Caki2 (cell line): ENCODE measurements around the gene ANKRD44. TPM values are rescaled to one million over a fixed set of nuclear protein-coding genes. Genes with fewer than 3 reads are reported as not detected.
A peak's percentile ranks its signal among the peaks of the same experiment; 100 is the strongest.

Experiments used
- DNase-seq: peaks from one replicate; pipeline ENCODE4 v3.0.0-alpha.2; 2015; ENCODE audit warnings: low read depth
- in situ Hi-C: cut with HindIII; loops from 2 replicates; pipeline ENCODE4 v1.10.0; 2016; ENCODE audit warnings: low sequenced_read_pairs, low pct_unique_long_range_greater_than_20kb, mixed read lengths
- total RNA-seq: library from RNA; depleted of rRNA; stranded (reverse); fragments of >200 nt; shearing (Covaris generic); gene quantifications from 2 replicates; pipeline ENCODE4 v1.2.3, GENCODE V29; 2014; ENCODE audit warnings: low replicate concordance

ANKRD44 gene
- total RNA-seq, 1 experiment from 2014 or later = 26.1 TPM

DNA sequence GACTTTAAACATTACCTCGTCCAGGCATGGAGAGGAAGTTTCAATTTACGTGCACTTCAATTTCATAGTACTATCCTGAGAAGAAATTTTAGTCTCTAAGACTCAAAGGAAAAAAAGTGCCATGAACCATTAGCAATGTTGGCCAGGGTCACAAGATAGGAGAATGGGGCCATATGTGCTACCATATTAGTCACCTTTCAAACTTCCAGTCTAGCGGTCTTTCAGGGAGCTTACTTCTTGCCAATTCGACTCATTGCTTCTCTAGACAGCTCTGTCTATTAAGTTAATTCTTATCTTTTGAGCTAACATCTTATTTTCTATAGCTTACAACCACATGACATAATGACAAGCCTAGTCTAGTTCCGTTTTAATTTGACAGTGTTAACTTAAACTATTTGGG is 129.1 kb downstream of the ANKRD44 start:
- no peak for DNase-seq
- in situ Hi-C loops = no loop called here

DNA sequence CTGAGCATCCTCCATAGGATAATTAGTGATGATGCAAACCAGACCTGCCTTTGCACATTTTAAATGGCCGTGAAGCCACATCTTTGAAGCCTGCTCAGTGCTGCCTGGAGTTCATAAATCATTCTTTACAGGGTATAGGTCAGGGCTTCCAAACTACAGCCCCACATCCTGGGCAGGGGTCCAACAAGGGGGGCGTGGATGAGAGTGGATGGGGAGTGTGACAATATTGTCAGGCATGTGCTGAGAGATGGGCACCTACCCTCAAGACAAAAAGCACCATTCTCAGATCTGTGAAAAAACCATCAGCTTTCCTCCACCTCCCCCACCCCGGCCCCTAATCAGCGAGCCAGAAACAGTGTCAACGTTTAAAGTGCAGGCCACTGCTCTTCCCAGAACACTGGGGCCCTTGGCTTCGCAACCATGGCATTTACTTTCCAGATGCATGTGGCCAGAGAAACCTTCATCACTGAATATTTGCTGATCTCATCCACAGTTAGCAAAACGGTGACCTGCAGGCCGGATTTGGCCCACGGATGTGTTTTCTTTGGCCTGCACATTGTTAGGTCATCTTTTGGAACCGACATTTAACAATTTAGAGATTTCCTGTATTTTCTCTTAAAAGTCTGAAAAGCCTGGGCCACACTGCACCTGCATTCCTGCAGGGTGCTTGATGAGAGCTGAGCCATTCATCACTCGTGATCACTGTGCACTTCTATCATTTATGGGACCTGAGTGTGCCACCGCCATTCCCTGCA is 130.7 kb downstream of the ANKRD44 start:
- in situ Hi-C loops = no loop called here
- peak; percentile 98 for DNase-seq

DNA sequence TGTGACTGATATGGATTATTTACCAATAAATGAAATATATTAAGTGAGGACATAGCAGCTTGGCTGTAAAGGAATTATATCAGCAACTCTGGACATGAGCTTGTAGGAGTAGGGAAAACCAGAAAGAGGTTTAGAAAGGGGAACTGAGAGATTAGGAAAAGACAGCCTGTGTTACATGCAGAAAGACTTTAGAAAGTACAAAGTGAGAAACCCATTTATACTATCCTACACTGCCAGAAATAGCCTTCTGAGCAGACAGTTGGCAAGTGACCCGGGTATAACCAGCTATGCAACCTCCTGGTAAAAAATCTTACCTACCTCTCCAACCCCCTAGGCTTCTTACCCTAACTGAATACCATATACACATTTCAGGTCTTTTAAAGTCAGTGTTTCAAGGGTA is 134.1 kb downstream of the ANKRD44 start:
- in situ Hi-C loops = no loop called here

DNA sequence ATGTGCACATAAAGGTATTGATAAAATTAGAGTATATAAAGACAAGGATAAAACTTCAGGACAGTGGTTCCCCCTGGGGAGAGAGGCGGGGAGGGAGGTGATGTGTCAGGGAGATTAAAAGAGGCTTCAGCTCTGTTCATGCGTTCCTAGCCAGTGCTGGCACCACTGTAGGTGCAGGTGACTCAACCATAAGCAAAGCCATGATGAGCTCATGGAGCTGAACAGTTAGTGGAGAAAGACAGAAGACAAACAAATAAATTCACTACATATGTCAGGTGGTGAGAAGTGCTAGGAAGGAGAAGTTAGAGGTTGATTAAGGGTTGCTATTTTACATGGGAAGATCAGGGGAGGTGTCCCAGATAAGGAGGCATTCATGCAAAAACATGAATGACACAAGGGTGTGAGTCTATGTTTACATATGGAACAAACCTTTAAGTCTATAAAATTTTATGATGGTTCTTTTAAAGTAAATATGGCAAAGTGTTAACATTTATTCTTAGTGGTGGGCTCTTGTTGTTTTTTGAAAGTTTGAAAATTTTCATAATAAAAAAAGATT is 136.0 kb downstream of the ANKRD44 start:
- in situ Hi-C loops = no loop called here
- peak; percentile 79 for DNase-seq

More for the DNA sequence above, 134.1 kb downstream of the ANKRD44 start:
- no peak for DNase-seq

DNA sequence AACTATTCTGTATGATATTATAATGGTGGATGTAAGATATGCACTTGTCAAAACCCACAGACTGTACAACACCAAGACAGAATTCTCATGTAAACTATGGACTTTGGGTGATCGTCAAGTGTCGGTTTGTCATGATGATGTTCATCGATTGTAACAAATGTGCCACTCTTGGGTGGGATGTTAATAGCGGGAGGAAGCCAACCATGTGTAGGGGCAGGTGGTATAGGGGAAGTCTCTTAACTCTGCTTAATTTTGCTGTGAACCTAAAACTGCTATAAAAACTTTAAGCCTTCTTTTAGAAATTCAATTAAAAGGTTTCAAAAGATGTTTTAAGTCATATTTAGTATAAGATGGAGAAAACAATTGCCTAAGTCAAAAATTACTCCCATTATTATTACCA is 139.0 kb downstream of the ANKRD44 start:
- in situ Hi-C loops = no loop called here
- no peak for DNase-seq

DNA sequence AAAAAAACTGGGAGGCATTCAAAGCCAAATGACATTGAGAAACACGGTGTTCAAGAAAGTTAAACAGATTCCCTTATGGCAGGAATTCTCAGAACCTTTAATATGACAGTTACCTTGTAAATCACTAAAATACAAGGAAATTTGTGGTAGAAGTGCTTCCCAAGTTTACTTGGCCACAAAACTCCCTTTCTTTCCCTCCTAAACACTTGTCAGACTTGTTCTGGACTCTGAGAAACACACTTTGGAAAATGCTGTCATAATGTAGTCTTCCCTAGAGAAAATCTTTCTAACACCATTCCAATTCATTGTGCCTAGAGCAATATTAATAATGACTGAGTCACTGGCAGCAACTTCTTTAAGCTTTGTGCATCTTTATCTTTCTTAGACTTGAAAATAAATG is 140.4 kb downstream of the ANKRD44 start:
- no peak for DNase-seq
- in situ Hi-C loops = no loop called here

DNA sequence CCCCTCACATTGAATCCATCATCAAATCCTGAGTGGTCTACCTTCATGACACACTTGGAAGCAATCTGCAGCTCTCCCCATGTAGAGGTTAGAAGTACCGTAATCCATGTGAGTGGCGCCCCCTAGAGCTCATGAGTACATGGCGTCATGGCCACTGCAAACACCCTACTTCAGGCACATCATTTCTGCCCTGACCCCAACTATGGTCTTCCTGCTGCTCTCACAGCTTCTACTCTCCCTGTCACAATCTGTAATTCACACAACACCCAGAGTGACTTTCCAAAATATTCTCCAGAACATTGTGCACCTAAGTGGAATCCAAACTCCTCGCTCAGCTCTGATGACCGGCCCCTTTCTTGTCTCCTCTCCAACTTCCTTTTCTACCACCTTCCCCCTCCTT is 141.9 kb downstream of the ANKRD44 start:
- in situ Hi-C loops = no loop called here
- no peak for DNase-seq

DNA sequence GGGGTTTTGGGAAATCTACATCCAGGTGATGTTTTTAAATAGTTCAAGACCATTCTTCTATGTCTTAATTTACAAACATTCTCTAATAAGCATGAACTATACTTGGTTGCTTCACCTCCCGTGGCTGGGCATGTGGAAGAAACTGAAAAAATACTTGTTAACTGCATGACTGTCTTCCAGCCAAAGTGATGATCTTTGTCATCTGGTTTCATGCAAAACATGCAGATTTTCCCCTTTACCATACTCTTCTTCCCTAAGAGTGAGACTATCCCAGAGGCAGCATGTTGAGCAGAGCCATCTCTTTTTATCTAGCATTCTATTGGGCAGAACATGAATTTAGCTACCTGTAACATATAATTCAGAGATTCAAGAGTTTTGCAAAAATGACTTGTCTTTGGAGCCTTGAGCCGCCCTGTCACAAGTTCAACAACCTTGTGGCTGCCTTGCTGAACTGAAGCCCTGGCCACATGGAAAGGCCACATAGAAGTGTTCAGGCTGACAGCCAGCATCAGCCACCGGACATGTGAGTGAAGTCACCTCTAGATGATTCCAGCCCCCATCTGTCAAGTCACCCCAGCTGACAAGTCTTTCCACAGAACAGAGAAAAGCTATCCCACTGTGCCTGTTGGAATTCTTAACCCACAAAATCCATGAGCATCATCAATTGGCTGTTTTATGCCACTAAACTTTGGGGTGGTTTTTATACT is 142.8 kb downstream of the ANKRD44 start:
- in situ Hi-C loops = no loop called here
- no peak for DNase-seq

DNA sequence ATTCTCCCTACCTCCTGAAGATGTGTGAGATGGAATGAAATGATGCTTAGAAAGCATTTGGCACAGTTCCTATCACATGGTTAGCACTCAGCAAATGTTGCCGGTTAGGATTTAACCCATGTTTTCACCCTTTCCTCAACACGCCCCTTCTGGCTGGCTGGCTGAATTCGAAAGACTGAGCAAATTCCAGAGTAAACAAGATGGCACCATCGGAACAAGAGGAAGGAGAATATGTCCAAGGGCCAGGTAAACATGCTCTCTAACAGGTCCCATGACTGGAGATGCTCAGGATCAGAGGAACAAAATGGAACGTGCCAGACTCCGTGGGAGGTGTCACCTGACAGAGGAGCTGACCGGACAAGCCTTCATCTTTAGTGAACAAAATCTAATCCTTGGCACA is 145.6 kb downstream of the ANKRD44 start:
- in situ Hi-C loops = no loop called here

DNA sequence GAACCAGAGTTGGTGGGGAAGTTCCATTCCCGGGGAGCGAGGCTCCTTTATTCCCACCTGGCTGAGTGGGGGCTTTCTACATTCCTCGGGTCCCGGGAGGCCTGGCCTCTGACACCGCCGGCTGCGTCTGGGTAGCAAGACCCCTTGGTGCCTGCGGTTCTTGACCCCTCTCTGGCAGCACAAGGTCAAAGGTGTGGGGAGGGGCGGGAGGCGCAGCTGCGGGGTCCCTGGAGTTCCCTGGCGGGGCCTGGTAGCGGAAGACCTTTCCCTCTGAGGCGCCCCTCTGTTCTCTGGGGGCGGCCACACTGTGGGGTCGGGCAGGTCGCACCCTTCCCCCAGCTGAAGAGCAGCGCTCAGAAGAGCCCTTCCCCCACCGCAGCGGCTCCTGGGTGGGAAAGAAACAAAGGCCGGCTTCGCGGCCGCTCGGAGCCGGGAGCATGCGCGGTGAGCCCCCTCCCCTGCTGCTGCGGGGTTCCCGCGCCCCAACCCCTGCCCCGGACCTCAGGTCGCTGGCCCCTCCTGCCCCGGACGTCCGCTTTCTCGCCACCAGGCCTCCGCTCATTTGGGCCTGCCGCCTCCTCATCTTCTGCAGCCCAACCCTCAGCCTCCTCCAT is 146.3 kb downstream of the ANKRD44 start:
- no peak for DNase-seq
- in situ Hi-C loops = no loop called here

More for the DNA sequence above, 145.6 kb downstream of the ANKRD44 start:
- DNase-seq = no peak

DNA sequence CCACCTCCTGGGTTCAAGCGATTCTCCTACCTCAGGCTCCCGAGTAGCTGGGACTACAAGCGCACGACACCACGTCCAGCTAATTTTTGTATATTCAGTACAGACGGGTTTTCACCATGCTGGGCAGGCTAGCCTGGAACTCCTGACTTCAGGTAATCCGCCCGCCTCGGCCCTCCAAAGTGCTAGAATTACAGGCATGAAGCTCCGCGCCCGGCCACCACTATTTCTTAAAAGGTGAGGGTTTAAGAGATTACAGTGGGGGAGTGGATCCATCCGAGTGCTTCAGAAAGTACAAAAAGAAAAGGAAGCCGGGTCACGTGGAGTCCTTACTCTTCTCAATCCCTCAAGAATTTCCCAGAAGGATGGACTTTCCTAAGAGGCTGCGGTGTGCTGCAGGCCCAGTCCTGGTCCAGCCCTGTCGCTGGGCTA is 146.9 kb downstream of the ANKRD44 start:
- no peak for DNase-seq
- in situ Hi-C loops = no loop called here

DNA sequence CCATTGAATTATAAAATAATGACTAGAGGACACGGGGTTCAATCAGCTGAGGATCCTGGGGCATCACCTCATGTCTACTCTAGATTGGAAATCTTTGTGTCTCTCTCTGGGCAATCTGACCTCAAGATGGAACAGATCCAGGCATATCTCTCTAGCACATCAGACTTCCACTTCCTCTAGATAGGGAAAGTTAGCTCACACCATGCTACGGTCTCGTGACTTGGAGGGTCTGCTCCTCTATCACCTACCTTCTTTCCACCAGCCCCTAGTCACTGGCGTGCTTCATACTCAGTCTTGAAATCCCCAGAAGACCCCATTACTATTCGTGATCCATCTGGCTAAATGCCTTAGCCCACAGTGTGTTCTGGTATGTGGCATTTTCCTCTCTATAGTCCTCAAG is 148.8 kb downstream of the ANKRD44 start:
- in situ Hi-C loops = no loop called here
- DNase-seq = no peak

DNA sequence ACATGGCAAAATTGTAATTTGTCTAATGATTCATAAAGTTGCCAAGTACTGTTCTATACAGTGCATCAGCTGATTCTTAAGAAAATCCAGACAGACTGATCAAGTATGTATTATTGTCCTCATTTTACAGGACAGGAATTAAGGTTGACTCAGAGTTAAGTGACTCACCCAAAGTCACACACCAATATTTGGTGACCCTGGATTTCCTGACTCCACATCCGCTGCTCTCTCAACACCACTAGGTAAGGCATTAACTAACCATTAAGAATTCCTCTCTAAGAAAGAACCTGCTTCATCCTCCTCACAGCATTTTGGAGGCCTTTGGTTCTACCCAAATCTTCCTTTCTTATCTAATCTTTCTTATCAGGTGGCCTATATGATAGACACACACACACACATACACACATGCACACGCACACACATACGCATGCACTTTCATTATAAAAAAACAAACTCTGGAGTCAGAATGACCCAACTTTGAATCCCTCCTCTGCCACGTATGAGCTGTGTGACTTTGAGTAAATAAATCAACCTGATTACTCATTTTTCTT is 150.8 kb downstream of the ANKRD44 start:
- DNase-seq = peak; percentile 93
- in situ Hi-C loops = no loop called here

DNA sequence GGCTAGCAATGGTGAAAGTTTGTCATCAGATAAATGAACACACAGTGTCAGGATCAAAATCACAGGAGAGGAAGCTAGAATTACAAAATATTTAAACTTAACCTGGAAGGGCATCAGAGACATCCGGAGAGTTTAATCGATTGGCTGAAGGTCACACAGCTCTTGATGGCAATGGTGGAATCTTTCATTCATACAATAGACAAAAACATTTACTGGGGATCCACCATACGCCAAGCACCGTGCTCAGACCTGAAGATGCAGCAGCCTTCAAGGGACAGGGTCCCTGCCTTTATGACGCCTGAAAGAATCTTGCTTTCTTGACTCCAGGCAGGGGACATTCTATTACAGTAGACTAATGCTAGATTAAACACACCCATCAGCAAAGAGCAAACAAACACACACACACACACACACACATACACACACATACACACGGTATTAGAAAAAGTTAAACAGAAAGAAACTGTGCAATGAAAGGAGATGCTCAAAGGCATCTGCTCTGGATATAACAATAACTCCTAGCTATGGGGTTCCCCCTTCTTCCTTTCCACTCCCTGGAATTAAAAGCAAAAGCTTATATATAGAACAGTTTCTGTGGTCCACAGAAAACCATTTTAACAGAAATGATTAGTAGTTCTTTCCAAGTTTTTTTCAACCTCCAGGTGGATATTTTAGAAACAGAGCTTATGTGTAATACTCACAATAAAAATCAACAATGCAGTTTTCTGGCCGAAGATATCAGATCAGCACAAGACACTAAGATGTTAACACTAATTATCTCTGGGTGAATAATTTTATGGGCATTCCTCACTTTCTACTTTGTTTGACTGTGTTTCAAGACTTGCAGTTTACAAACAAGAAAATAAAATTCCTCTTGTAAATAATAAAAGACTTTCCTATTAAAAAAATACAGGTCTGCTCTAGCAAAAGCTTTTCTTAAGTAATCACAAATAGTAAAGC is 151.7 kb downstream of the ANKRD44 start:
- in situ Hi-C loops = no loop called here
- DNase-seq = peak; percentile 89

DNA sequence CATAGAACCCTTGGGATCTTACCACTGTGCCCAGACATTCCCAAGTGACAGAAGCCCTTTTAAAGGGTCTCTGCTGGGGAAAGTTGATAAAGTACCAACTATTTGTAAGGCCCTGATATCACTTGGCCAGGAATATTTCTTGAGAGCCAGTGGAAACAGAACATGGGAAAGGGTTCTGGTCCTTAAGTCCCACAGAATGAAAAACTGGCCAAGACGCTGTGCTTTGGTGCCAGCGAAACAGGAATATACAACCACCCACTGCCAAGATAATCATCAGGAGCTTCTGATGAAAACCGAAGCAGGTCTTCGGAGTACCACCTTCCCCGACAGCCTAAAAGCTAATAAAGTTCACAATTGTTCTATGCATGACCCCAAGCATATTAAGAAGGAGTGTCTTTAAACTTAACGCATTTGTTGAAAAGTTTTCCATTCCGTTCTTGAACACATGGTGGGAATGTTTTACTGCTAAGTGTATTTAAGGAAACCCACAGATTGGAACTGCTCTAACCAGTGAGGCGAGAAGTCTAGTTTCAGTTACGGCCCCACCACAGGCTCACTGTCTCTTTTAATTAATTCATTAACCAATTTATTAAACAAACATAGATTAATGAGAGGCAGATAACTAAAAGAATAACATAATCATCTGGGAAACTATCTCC is 152.6 kb downstream of the ANKRD44 start:
- in situ Hi-C loops = no loop called here
- peak; percentile 83 for DNase-seq

DNA sequence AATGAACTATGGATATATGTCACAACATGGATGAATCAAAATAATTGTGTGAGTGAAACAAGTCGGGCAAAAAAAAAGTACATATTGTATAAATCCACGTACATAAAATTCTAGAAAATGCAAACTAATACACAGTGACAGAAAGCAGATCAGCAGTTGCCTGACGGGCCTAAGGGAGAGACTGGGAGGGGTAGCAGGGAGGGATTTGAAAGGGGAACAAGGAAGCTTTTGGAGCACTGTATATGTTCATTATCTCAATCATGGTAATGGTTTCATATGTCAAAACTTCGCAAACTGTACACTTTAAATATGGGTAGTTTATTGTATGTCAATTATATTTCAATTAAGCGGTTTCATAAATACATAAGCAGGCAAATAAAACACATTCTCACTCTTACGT is 153.8 kb downstream of the ANKRD44 start:
- DNase-seq = no peak
- in situ Hi-C loops = no loop called here

DNA sequence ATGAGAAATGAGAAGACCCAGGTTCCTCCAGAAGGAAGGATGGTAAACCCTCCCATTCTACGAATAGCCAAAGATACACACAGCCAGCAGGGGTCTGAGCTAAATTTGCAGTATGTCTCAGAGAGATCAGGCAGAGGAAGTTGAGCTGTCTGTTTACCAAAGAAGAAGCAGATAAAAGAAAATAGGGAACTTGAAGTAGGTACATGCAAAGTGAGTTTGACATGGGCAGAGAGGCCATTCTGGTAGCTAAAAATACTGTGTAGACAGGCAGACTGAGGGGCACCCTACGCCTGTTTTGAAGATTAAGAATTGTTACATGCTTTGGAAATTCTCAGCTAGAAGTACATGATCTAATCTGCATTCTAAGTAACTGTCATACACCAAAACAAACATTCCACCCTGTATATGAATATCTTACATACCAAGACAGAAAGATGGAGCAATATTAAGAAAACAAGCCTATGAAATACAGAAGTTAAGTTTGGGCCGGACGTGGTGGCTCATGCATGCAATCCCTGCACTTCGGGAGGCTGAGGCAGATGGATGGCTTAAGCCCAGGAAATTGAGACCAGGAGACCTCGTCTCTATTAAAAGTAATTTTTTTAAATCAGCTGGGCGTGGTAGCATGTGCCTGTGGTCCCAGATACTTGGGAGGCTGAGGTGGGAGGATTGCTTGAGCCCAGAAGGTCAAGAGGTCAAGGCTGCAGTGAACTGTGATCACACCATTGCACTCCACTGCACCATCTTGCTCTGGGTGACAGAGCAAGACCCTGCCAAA is 157.9 kb downstream of the ANKRD44 start:
- DNase-seq = no peak
- in situ Hi-C loops = no loop called here
